Measurements from ENCODE around the gene STPG4. TPM values are rescaled to one million over a fixed set of nuclear protein-coding genes. Genes with fewer than 3 reads are reported as not detected.

STPG4 gene
- total RNA-seq (not detected), polyA plus RNA-seq (0.41 TPM)

GRCh38 chr2:47155091-47155876 lies at the start of gene STPG4:
STPG4 (minus strand) TSS chr2:47155308; CDS start chr2:47155251, 57 bp downstream.
- no peak within 1 kb of the TSS for H3K27ac ChIP-seq (ENCODE audit: low read depth)
- DNase-seq (ENCODE audit: extremely low spot score) = no peak

GRCh38 chr2:47204691-47205090 lies 49.6 kb upstream of the STPG4 start:
- no peak overlapping the region for H3K4me3 ChIP-seq (ENCODE audit: low read depth, low read length)
- no peaks in the 10 kb centered on the region for H3K4me1 ChIP-seq (ENCODE audit: insufficient read depth)
- no peaks in the 10 kb centered on the region for H3K36me3 ChIP-seq (ENCODE audit: insufficient read depth)
- no peak for DNase-seq (ENCODE audit: extremely low spot score)
- H3K27ac ChIP-seq (ENCODE audit: low read depth) = no peak overlapping the region
- WGBS = 78% methylated on average over 3 of the region's 3 CpGs

More at GRCh38 chr2:47155091-47155876, at the start of gene STPG4:
- Histone ChIP-seq H3K36me3 (ENCODE audit: insufficient read depth) (peaks cover 5% of the 10 kb centered on the region), H3K4me3 (ENCODE audit: low read depth, low read length) (no peak within 1 kb of the TSS), H3K4me1 (ENCODE audit: insufficient read depth) (no peaks in the 10 kb centered on the region)
- 81% methylated on average over 30 of the region's 30 CpGs for WGBS

- Histone ChIP-seq H3K27ac (ENCODE audit: low read depth) (no peak overlapping the region), H3K36me3 (ENCODE audit: insufficient read depth) (no peaks in the 10 kb centered on the region), H3K4me1 (ENCODE audit: insufficient read depth) (no peaks in the 10 kb centered on the region), H3K4me3 (ENCODE audit: low read depth, low read length) (no peak overlapping the region)
- no peak for DNase-seq (ENCODE audit: extremely low spot score)
- WGBS = 66% methylated on average over 4 of the region's 4 CpGs
Observed at GRCh38 chr2:47203995-47204394, 48.9 kb upstream of the STPG4 start.

- DNase-seq (ENCODE audit: extremely low spot score) = no peak
- Histone ChIP-seq H3K4me1 (ENCODE audit: insufficient read depth) (no peaks in the 10 kb centered on the region), H3K27ac (ENCODE audit: low read depth) (no peak overlapping the region), H3K4me3 (ENCODE audit: low read depth, low read length) (no peak overlapping the region), H3K36me3 (ENCODE audit: insufficient read depth) (no peaks in the 10 kb centered on the region)
- 86% methylated on average over 2 of the region's 2 CpGs for WGBS
Observed at GRCh38 chr2:47201224-47201623, 46.1 kb upstream of the STPG4 start.

GRCh38 chr2:47198985-47199451 lies 43.9 kb upstream of the STPG4 start:
- WGBS = 77% methylated on average over 3 of the region's 3 CpGs
- Histone ChIP-seq H3K27ac (ENCODE audit: low read depth) (no peak overlapping the region), H3K4me3 (ENCODE audit: low read depth, low read length) (no peak overlapping the region), H3K36me3 (ENCODE audit: insufficient read depth) (no peaks in the 10 kb centered on the region), H3K4me1 (ENCODE audit: insufficient read depth) (no peaks in the 10 kb centered on the region)
- DNase-seq (ENCODE audit: extremely low spot score) = no peak

GRCh38 chr2:47196499-47196898 lies 41.4 kb upstream of the STPG4 start:
- WGBS = 93% methylated on average over 1 of the region's 1 CpG
- no peak overlapping the region for H3K27ac ChIP-seq (ENCODE audit: low read depth)
- H3K36me3 ChIP-seq (ENCODE audit: insufficient read depth) = no peaks in the 10 kb centered on the region
- H3K4me1 ChIP-seq (ENCODE audit: insufficient read depth) = no peaks in the 10 kb centered on the region
- no peak overlapping the region for H3K4me3 ChIP-seq (ENCODE audit: low read depth, low read length)
- no peak for DNase-seq (ENCODE audit: extremely low spot score)

GRCh38 chr2:47196046-47196445 lies 40.9 kb upstream of the STPG4 start:
- 96% methylated on average over 2 of the region's 2 CpGs for WGBS
- Histone ChIP-seq H3K27ac (ENCODE audit: low read depth) (no peak overlapping the region), H3K4me1 (ENCODE audit: insufficient read depth) (no peaks in the 10 kb centered on the region), H3K4me3 (ENCODE audit: low read depth, low read length) (no peak overlapping the region), H3K36me3 (ENCODE audit: insufficient read depth) (no peaks in the 10 kb centered on the region)
- no peak for DNase-seq (ENCODE audit: extremely low spot score)

- WGBS = 98% methylated on average over 3 of the region's 3 CpGs
- Histone ChIP-seq H3K4me3 (ENCODE audit: low read depth, low read length) (no peak overlapping the region), H3K36me3 (ENCODE audit: insufficient read depth) (no peaks in the 10 kb centered on the region), H3K4me1 (ENCODE audit: insufficient read depth) (no peaks in the 10 kb centered on the region), H3K27ac (ENCODE audit: low read depth) (no peak overlapping the region)
- no peak for DNase-seq (ENCODE audit: extremely low spot score)
Observed at GRCh38 chr2:47195148-47195547, 40.0 kb upstream of the STPG4 start.

GRCh38 chr2:47194410-47194809 lies 39.3 kb upstream of the STPG4 start:
- Histone ChIP-seq H3K36me3 (ENCODE audit: insufficient read depth) (no peaks in the 10 kb centered on the region), H3K4me1 (ENCODE audit: insufficient read depth) (no peaks in the 10 kb centered on the region), H3K27ac (ENCODE audit: low read depth) (no peak overlapping the region), H3K4me3 (ENCODE audit: low read depth, low read length) (no peak overlapping the region)
- DNase-seq (ENCODE audit: extremely low spot score) = no peak

- no peak for DNase-seq (ENCODE audit: extremely low spot score)
- Histone ChIP-seq H3K27ac (ENCODE audit: low read depth) (no peak overlapping the region), H3K4me3 (ENCODE audit: low read depth, low read length) (no peak overlapping the region), H3K4me1 (ENCODE audit: insufficient read depth) (no peaks in the 10 kb centered on the region), H3K36me3 (ENCODE audit: insufficient read depth) (no peaks in the 10 kb centered on the region)
- 49% methylated on average over 6 of the region's 6 CpGs for WGBS
Observed at GRCh38 chr2:47193607-47194006, 38.5 kb upstream of the STPG4 start.

GRCh38 chr2:47190188-47190881 lies 35.2 kb upstream of the STPG4 start:
- DNase-seq (ENCODE audit: extremely low spot score) = no peak
- Histone ChIP-seq H3K4me1 (ENCODE audit: insufficient read depth) (no peaks in the 10 kb centered on the region), H3K4me3 (ENCODE audit: low read depth, low read length) (no peak overlapping the region), H3K27ac (ENCODE audit: low read depth) (no peak overlapping the region), H3K36me3 (ENCODE audit: insufficient read depth) (no peaks in the 10 kb centered on the region)
- 47% methylated on average over 1 of the region's 1 CpG for WGBS

GRCh38 chr2:47189635-47190034 lies 34.5 kb upstream of the STPG4 start:
- Histone ChIP-seq H3K27ac (ENCODE audit: low read depth) (no peak overlapping the region), H3K36me3 (ENCODE audit: insufficient read depth) (no peaks in the 10 kb centered on the region), H3K4me1 (ENCODE audit: insufficient read depth) (no peaks in the 10 kb centered on the region), H3K4me3 (ENCODE audit: low read depth, low read length) (no peak overlapping the region)
- no peak for DNase-seq (ENCODE audit: extremely low spot score)
- WGBS = 83% methylated on average over 1 of the region's 1 CpG

GRCh38 chr2:47187069-47187468 lies 32.0 kb upstream of the STPG4 start:
- no peak for DNase-seq (ENCODE audit: extremely low spot score)
- Histone ChIP-seq H3K36me3 (ENCODE audit: insufficient read depth) (no peaks in the 10 kb centered on the region), H3K4me3 (ENCODE audit: low read depth, low read length) (no peak overlapping the region), H3K4me1 (ENCODE audit: insufficient read depth) (no peaks in the 10 kb centered on the region), H3K27ac (ENCODE audit: low read depth) (no peak overlapping the region)
- WGBS = 91% methylated on average over 4 of the region's 4 CpGs

GRCh38 chr2:47186351-47186750 lies 31.2 kb upstream of the STPG4 start:
- Histone ChIP-seq H3K4me3 (ENCODE audit: low read depth, low read length) (no peak overlapping the region), H3K27ac (ENCODE audit: low read depth) (no peak overlapping the region), H3K36me3 (ENCODE audit: insufficient read depth) (no peaks in the 10 kb centered on the region), H3K4me1 (ENCODE audit: insufficient read depth) (no peaks in the 10 kb centered on the region)
- no peak for DNase-seq (ENCODE audit: extremely low spot score)
- 99% methylated on average over 2 of the region's 2 CpGs for WGBS

All from urinary bladder (tissue), 4 donors.